ENCODE results near the gene ITM2B.
"Not testable (repeated sequence)": the region's sequence is repeated elsewhere in the genome, so short reads cannot be mapped to it uniquely, and the experiment has no call there.

Gene ITM2B

GRCh38 chr13:48233046-48233888 is at the start of gene ITM2B:
TSS of gene ITM2B (plus strand) at chr13:48233206. CDS start at chr13:48233361, 155 bp downstream.
- peak; percentile 95 for DNase-seq (ENCODE audit: low spot score)

GRCh38 chr13:48184260-48184659 is 48.7 kb upstream of the ITM2B start:
- no peak for DNase-seq (ENCODE audit: low spot score)

- DNase-seq (ENCODE audit: low spot score) = no peak
Observed at GRCh38 chr13:48185018-48185417, 48.0 kb upstream of the ITM2B start.

- no peak for DNase-seq (ENCODE audit: low spot score)
Observed at GRCh38 chr13:48186722-48187121, 46.3 kb upstream of the ITM2B start.

GRCh38 chr13:48188131-48188530 is 44.9 kb upstream of the ITM2B start:
- DNase-seq (ENCODE audit: low spot score) = no peak

GRCh38 chr13:48188601-48189000 is 44.4 kb upstream of the ITM2B start:
- DNase-seq (ENCODE audit: low spot score) = no peak

GRCh38 chr13:48189171-48189570 is 43.8 kb upstream of the ITM2B start:
- no peak for DNase-seq (ENCODE audit: low spot score)

GRCh38 chr13:48192411-48192935 is 40.5 kb upstream of the ITM2B start:
- DNase-seq (ENCODE audit: low spot score) = no peak

- no peak for DNase-seq (ENCODE audit: low spot score)
Observed at GRCh38 chr13:48194379-48194754, 38.6 kb upstream of the ITM2B start.

- DNase-seq (ENCODE audit: low spot score) = no peak
Observed at GRCh38 chr13:48199404-48199946, 33.5 kb upstream of the ITM2B start.

- no peak for DNase-seq (ENCODE audit: low spot score)
Observed at GRCh38 chr13:48201044-48201443, 32.0 kb upstream of the ITM2B start.

- DNase-seq (ENCODE audit: low spot score) = not testable (repeated sequence)
Observed at GRCh38 chr13:48207207-48207606, 25.8 kb upstream of the ITM2B start.

GRCh38 chr13:48210178-48210577 is 22.8 kb upstream of the ITM2B start:
- no peak for DNase-seq (ENCODE audit: low spot score)

GRCh38 chr13:48214519-48215121 is 18.4 kb upstream of the ITM2B start:
- no peak for DNase-seq (ENCODE audit: low spot score)

- DNase-seq (ENCODE audit: low spot score) = not testable (repeated sequence)
Observed at GRCh38 chr13:48215511-48216203, 17.3 kb upstream of the ITM2B start.

GRCh38 chr13:48216204-48216711 is 16.7 kb upstream of the ITM2B start:
- no peak for DNase-seq (ENCODE audit: low spot score)

GRCh38 chr13:48220592-48220980 is 12.4 kb upstream of the ITM2B start:
- DNase-seq (ENCODE audit: low spot score) = no peak

GRCh38 chr13:48220981-48221685 is 11.9 kb upstream of the ITM2B start:
- DNase-seq (ENCODE audit: low spot score) = no peak

- DNase-seq (ENCODE audit: low spot score) = no peak
Observed at GRCh38 chr13:48221686-48222187, 11.3 kb upstream of the ITM2B start.

- DNase-seq (ENCODE audit: low spot score) = no peak
Observed at GRCh38 chr13:48222358-48223301, 10.4 kb upstream of the ITM2B start.

All from D341Med (cell line).